ENCODE results near the gene CD6. TPM values are rescaled to one million over a fixed set of nuclear protein-coding genes. Genes with fewer than 3 reads are reported as not detected.

The CD6 gene
- total RNA-seq, 1 experiment from 2014 or later, result not detected

- no peaks in the 10 kb centered on the region for H3K27me3 ChIP-seq (ENCODE audit: insufficient read depth, low read length)
- Mint-ChIP-seq H3K27ac (no peak overlapping the region), H3K9me3 (no peaks in the 10 kb centered on the region), H3K36me3 (ENCODE audit: insufficient read depth in 1 of 3, low read depth in 3 of 3) (no peaks in the 10 kb centered on the region), H3K4me3 (no peak overlapping the region), H3K4me1 (peaks cover 0 to 4% of the 10 kb centered on the region in 2 experiments; a peak in 1 of 4 replicates), H3K27me3 (ENCODE audit: low read depth) (peaks cover 42% of the 10 kb centered on the region)
- H3K79me1 ChIP-seq (ENCODE audit: insufficient read depth, low read depth, low read length, poor library complexity, severe bottlenecking), result no peaks in the 10 kb centered on the region
- no peaks in the 10 kb centered on the region for H4K20me1 ChIP-seq (ENCODE audit: control insufficient read depth, insufficient read depth, insufficient read length)
- H2AFZ ChIP-seq (ENCODE audit: low read length), result no peak overlapping the region
- no CpG with 5 or more reads among the region's 7 CpGs for WGBS (ENCODE audit: extremely low coverage, insufficient read length, low lambda C conversion rate)
- no peak overlapping the region for H2BK20ac ChIP-seq (ENCODE audit: low read depth, low read length, poor library complexity, severe bottlenecking)
- H3K4ac ChIP-seq (ENCODE audit: low read depth, low read length), result no peak overlapping the region
- no peak overlapping the region for H3K18ac ChIP-seq (ENCODE audit: insufficient read length, low read depth, low read length)
- H3K9ac ChIP-seq (ENCODE audit: extremely low read depth, insufficient read length, low read length), result no peak overlapping the region
- TF ChIP-seq, protein P1, sequence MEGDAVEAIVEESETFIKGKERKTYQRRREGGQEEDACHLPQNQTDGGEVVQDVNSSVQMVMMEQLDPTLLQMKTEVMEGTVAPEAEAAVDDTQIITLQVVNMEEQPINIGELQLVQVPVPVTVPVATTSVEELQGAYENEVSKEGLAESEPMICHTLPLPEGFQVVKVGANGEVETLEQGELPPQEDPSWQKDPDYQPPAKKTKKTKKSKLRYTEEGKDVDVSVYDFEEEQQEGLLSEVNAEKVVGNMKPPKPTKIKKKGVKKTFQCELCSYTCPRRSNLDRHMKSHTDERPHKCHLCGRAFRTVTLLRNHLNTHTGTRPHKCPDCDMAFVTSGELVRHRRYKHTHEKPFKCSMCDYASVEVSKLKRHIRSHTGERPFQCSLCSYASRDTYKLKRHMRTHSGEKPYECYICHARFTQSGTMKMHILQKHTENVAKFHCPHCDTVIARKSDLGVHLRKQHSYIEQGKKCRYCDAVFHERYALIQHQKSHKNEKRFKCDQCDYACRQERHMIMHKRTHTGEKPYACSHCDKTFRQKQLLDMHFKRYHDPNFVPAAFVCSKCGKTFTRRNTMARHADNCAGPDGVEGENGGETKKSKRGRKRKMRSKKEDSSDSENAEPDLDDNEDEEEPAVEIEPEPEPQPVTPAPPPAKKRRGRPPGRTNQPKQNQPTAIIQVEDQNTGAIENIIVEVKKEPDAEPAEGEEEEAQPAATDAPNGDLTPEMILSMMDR (conservative IDR thresholded peaks at IDR 0.05), result no peak
- DNase-seq, result no peak
- H3K23ac ChIP-seq (ENCODE audit: insufficient read length, low read depth, low read length), result no peak overlapping the region
- no peaks in the 10 kb centered on the region for H3K9me3 ChIP-seq (ENCODE audit: control insufficient read depth, low read depth, low read length)
- H4K8ac ChIP-seq (replicated peaks; ENCODE audit: insufficient read length, low read depth, low read length), result no peak overlapping the region
- H3K4me2 ChIP-seq (ENCODE audit: insufficient read depth, insufficient read length, low read length), result no peak overlapping the region
- H4K5ac ChIP-seq (ENCODE audit: insufficient read length, low read depth, low read length), result no peak overlapping the region
- no peak overlapping the region for H2AK5ac ChIP-seq (ENCODE audit: insufficient read length, low read length)
- H3K27ac ChIP-seq (ENCODE audit: insufficient read length, low read depth, low read length), result no peak overlapping the region
- no peak overlapping the region for H3K56ac ChIP-seq (ENCODE audit: insufficient read length, low read depth, low read length)
- H2BK12ac ChIP-seq (ENCODE audit: insufficient read length, low read depth, low read length), result no peak overlapping the region
- no peaks in the 10 kb centered on the region for H3K4me1 ChIP-seq (ENCODE audit: insufficient read depth, low read length)
- H3T11ph ChIP-seq (ENCODE audit: low read length), result no peak overlapping the region
- no peak overlapping the region for H2BK5ac ChIP-seq (ENCODE audit: insufficient read length, low read length)
- H3K23me2 ChIP-seq (ENCODE audit: insufficient read length, low read depth, low read length, poor library complexity, severe bottlenecking), result no peaks in the 10 kb centered on the region
- no peak overlapping the region for H2BK15ac ChIP-seq (ENCODE audit: low read depth, low read length)
- H3K14ac ChIP-seq (ENCODE audit: insufficient read depth, low read length), result no peak overlapping the region; the same call in 1 of the 2 replicates
- H2BK120ac ChIP-seq (ENCODE audit: low read depth, low read length, poor library complexity, severe bottlenecking), result no peak overlapping the region
- no peak overlapping the region for H4K91ac ChIP-seq (ENCODE audit: insufficient read length, low read depth, low read length)
- H3K79me2 ChIP-seq (ENCODE audit: insufficient read depth, low read length), result no peaks in the 10 kb centered on the region
Observed at GRCh38 chr11:60993615-60994014, 22.1 kb downstream of the CD6 start.

All from H9 (cell line).